Measurements from ENCODE around the gene APOE. TPM values are rescaled to one million over a fixed set of nuclear protein-coding genes. Genes with fewer than 3 reads are reported as not detected.

The APOE gene
- total and polyA plus RNA-seq, 9 of the 15 experiments (the other 6 are each of a cell fraction or from before 2014, with no cell fraction given), result 0.14 to 180 (median 58.1) TPM; not detected in 1

DNA sequence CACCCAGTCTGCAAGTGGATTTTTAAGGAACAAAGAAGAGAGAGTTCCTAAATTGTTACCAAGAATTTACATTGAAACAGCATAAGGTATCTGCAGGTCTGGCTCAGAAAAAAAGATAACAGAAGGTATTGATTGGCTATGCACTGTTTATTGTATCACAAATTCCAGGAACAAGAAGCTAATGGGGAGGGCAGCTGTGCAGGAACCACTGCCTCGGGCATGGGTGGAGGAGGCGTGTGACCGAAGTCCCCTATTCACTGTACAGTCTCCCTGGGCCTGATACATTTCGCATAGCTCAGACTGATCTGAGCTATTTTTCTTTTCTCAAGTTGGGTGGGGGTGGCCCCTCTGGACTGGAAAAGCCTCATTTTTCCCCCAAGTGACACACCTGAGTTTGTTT is 47.8 kb upstream of the APOE start:
- no peak overlapping the region for H3K4me3 ChIP-seq
- H4K20me1 ChIP-seq (replicated peaks; ENCODE audit: control insufficient read depth, insufficient read depth, low read length), result peaks cover 13% of the 10 kb centered on the region; the same call in 1 of the 2 replicates
- H3K9ac ChIP-seq (ENCODE audit: insufficient read depth in 1 of 2, low read depth in 2 of 2, low read length in 2 of 2), result no peak overlapping the region
- 71% methylated on average over 4 of the region's 4 CpGs for WGBS (ENCODE audit: insufficient coverage, low coverage, missing lambda C conversion rate)
- peaks cover 11 to 14% of the 10 kb centered on the region in 2 experiments for H3K4me1 ChIP-seq (replicated peaks in 1 of 2; ENCODE audit: control insufficient read depth in 2 of 2, insufficient read depth in 2 of 2, low read length in 2 of 2)
- no peak overlapping the region for H2AFZ ChIP-seq (ENCODE audit: low read depth, low read length)
- H3K79me2 ChIP-seq (ENCODE audit: control insufficient read depth, insufficient read depth, low read length), result peaks cover 43% of the 10 kb centered on the region
- no peak overlapping the region for H3K4me2 ChIP-seq (ENCODE audit: insufficient read depth, low read length)
- DNase-seq (ENCODE audit: extremely low read depth in 1 of 4, low spot score in 3 of 4) (no peak), FAIRE-seq (no peak), ATAC-seq (no peak)
- intact Hi-C loops (cut with micrococcal nuclease), result no loop called here
- in situ Hi-C loops (cut with MboI), result no loop called here
- H3K27me3 ChIP-seq (ENCODE audit: control insufficient read depth in 2 of 2, insufficient read depth in 2 of 2, low read length in 2 of 2), result no peaks in the 10 kb centered on the region
- POLR2A ChIA-PET, result no interaction called here
- H3K36me3 ChIP-seq (ENCODE audit: control insufficient read depth, insufficient read depth, low read length), result peaks cover 30% of the 10 kb centered on the region
- H3K27ac ChIP-seq (ENCODE audit: extremely low read depth, low read depth, low read length), result no peak overlapping the region
- peaks cover 4% of the 10 kb centered on the region for H3K9me1 ChIP-seq (ENCODE audit: control insufficient read depth, insufficient read depth, low read length)
- CTCF ChIA-PET (ENCODE audit: low intra/inter-chr PET ratio), result no interaction called here
- no TSS peak for BruUV-seq (replicated peaks)
- no peaks in the 10 kb centered on the region for H3K9me3 ChIP-seq (replicated peaks; ENCODE audit: control insufficient read depth, insufficient read depth, low read depth, low read length)
- TF ChIP-seq KDM2B (CRISPR knock-in tag; IDR thresholded peaks at IDR 0.05) (no peak), ETV6 (IDR thresholded peaks at IDR 0.05; ENCODE audit: borderline replicate concordance in 1 of 2, low read depth in 2 of 2, low read length in 1 of 2) (no peak), ETV6 (CRISPR knock-in tag; IDR thresholded peaks at IDR 0.05; ENCODE audit: borderline replicate concordance) (no peak), NFRKB (IDR thresholded peaks at IDR 0.05; ENCODE audit: low read depth) (no peak), EWSR1 (IDR thresholded peaks at IDR 0.05; ENCODE audit: borderline replicate concordance, low read depth, partially characterized antibody) (no peak), ZNF408 (CRISPR knock-in tag; IDR thresholded peaks at IDR 0.05; ENCODE audit: low read depth) (no peak), ZNF3 (CRISPR knock-in tag; IDR thresholded peaks at IDR 0.05) (no peak), TFAM (CRISPR knock-in tag; conservative IDR thresholded peaks at IDR 0.05) (no peak), DEAF1 (CRISPR knock-in tag; IDR thresholded peaks at IDR 0.05) (no peak), GTF3C2 (IDR thresholded peaks at IDR 0.05; ENCODE audit: borderline replicate concordance, extremely low read depth, insufficient read length) (no peak)
- TF ChIP-seq, protein P1, sequence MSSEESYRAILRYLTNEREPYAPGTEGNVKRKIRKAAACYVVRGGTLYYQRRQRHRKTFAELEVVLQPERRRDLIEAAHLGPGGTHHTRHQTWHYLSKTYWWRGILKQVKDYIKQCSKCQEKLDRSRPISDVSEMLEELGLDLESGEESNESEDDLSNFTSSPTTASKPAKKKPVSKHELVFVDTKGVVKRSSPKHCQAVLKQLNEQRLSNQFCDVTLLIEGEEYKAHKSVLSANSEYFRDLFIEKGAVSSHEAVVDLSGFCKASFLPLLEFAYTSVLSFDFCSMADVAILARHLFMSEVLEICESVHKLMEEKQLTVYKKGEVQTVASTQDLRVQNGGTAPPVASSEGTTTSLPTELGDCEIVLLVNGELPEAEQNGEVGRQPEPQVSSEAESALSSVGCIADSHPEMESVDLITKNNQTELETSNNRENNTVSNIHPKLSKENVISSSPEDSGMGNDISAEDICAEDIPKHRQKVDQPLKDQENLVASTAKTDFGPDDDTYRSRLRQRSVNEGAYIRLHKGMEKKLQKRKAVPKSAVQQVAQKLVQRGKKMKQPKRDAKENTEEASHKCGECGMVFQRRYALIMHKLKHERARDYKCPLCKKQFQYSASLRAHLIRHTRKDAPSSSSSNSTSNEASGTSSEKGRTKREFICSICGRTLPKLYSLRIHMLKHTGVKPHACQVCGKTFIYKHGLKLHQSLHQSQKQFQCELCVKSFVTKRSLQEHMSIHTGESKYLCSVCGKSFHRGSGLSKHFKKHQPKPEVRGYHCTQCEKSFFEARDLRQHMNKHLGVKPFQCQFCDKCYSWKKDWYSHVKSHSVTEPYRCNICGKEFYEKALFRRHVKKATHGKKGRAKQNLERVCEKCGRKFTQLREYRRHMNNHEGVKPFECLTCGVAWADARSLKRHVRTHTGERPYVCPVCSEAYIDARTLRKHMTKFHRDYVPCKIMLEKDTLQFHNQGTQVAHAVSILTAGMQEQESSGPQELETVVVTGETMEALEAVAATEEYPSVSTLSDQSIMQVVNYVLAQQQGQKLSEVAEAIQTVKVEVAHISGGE (CRISPR knock-in tag; IDR thresholded peaks at IDR 0.05), result no peak
- TF ChIP-seq, protein P2, sequence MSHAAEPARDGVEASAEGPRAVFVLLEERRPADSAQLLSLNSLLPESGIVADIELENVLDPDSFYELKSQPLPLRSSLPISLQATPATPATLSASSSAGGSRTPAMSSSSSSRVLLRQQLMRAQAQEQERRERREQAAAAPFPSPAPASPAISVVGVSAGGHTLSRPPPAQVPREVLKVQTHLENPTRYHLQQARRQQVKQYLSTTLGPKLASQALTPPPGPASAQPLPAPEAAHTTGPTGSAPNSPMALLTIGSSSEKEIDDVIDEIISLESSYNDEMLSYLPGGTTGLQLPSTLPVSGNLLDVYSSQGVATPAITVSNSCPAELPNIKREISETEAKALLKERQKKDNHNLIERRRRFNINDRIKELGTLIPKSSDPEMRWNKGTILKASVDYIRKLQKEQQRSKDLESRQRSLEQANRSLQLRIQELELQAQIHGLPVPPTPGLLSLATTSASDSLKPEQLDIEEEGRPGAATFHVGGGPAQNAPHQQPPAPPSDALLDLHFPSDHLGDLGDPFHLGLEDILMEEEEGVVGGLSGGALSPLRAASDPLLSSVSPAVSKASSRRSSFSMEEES (CRISPR knock-in tag; IDR thresholded peaks at IDR 0.05), result no peak
